ENCODE data around the gene CHRM5. TPM values are rescaled to one million over a fixed set of nuclear protein-coding genes. Genes with fewer than 3 reads are reported as not detected.

Gene CHRM5
- total and polyA plus RNA-seq, 9 of the 15 experiments (the other 6 are each of a cell fraction or from before 2014, with no cell fraction given), result not detected

- FAIRE-seq (no peak), ATAC-seq (no peak), DNase-seq (ENCODE audit: extremely low read depth in 1 of 4, low spot score in 3 of 4) (no peak)
- POLR2A ChIA-PET, result no interaction called here
- H3K27ac ChIP-seq (ENCODE audit: extremely low read depth, low read depth, low read length), result no peak overlapping the region
- H3K4me1 ChIP-seq (replicated peaks in 1 of 2; ENCODE audit: control insufficient read depth in 2 of 2, insufficient read depth in 2 of 2, low read length in 2 of 2), result peaks cover 5 to 8% of the 10 kb centered on the region in 2 experiments; a peak in 4 of 5 replicates
- 32% methylated on average over 2 of the region's 2 CpGs for whole genome bisulfite sequencing (ENCODE audit: insufficient coverage, low coverage, missing lambda C conversion rate)
- CTCF ChIA-PET (ENCODE audit: low intra/inter-chr PET ratio), result no interaction called here
- H3K27me3 ChIP-seq (ENCODE audit: control insufficient read depth in 2 of 2, insufficient read depth in 2 of 2, low read length in 2 of 2), result peaks cover 5% of the 10 kb centered on the region in 2 experiments; a peak in 3 of 5 replicates
- H4K20me1 ChIP-seq (replicated peaks; ENCODE audit: control insufficient read depth, insufficient read depth, low read length), result peaks cover 7% of the 10 kb centered on the region
- no peaks in the 10 kb centered on the region for H3K36me3 ChIP-seq (ENCODE audit: control insufficient read depth, insufficient read depth, low read length)
- no peaks in the 10 kb centered on the region for H3K9me1 ChIP-seq (ENCODE audit: control insufficient read depth, insufficient read depth, low read length)
- in situ Hi-C loops (cut with MboI), result loop anchor here (5.0 kb wide), 1 partner anchor 168 kb away; no protein-coding TSS in a partner anchor
- intact Hi-C loops (cut with micrococcal nuclease), result no loop called here
- no peaks in the 10 kb centered on the region for H3K79me2 ChIP-seq (ENCODE audit: control insufficient read depth, insufficient read depth, low read length)
- H2AFZ ChIP-seq (ENCODE audit: low read depth, low read length), result no peak overlapping the region
- BruUV-seq (replicated peaks), result no TSS peak
- H3K4me2 ChIP-seq (ENCODE audit: insufficient read depth, low read length), result no peak overlapping the region
- H3K9ac ChIP-seq (ENCODE audit: insufficient read depth in 1 of 2, low read depth in 2 of 2, low read length in 2 of 2), result no peak overlapping the region
- no peak for TF ChIP-seq MTA1 (IDR thresholded peaks at IDR 0.05; ENCODE audit: borderline replicate concordance)
- no peak for TF ChIP-seq MYNN (IDR thresholded peaks at IDR 0.05)
- TF ChIP-seq MYNN (CRISPR knock-in tag; IDR thresholded peaks at IDR 0.05), result no peak
- no peak for TF ChIP-seq DMBX1 (CRISPR knock-in tag; IDR thresholded peaks at IDR 0.05; ENCODE audit: borderline replicate concordance)
- no peak for TF ChIP-seq JUNB (CRISPR knock-in tag; conservative IDR thresholded peaks at IDR 0.05)
- TF ChIP-seq ZNF551 (CRISPR knock-in tag; IDR thresholded peaks at IDR 0.05), result no peak
- no peak for TF ChIP-seq ETS1 (conservative IDR thresholded peaks at IDR 0.05; ENCODE audit: control insufficient read depth, low read depth, low read length)
- TF ChIP-seq PATZ1 (CRISPR knock-in tag; IDR thresholded peaks at IDR 0.05; ENCODE audit: borderline replicate concordance), result no peak
- TF ChIP-seq NEUROD1 (IDR thresholded peaks at IDR 0.05; ENCODE audit: borderline replicate concordance, low read depth, low read length, partially characterized antibody), result no peak
- TF ChIP-seq E4F1 (CRISPR knock-in tag; IDR thresholded peaks at IDR 0.05; ENCODE audit: borderline replicate concordance), result no peak
- TF ChIP-seq DACH1 (IDR thresholded peaks at IDR 0.05; ENCODE audit: partially characterized antibody), result no peak
- no peak for TF ChIP-seq MED1 (CRISPR knock-in tag; IDR thresholded peaks at IDR 0.05; ENCODE audit: borderline replicate concordance)
- TF ChIP-seq ZNF830 (CRISPR knock-in tag; IDR thresholded peaks at IDR 0.05), result no peak
- TF ChIP-seq HDAC2 (IDR thresholded peaks at IDR 0.05), result no peak
- no peak overlapping the region for H3K4me3 ChIP-seq
- no peaks in the 10 kb centered on the region for H3K9me3 ChIP-seq (replicated peaks; ENCODE audit: control insufficient read depth, insufficient read depth, low read depth, low read length)
Observed at GRCh38 chr15:34049112-34049511, 80.8 kb downstream of the CHRM5 start.

Data from K562 (cell line).